GM12872 (cell line): ENCODE results near the gene PGM2L1.

ENCODE experiments used
- TF ChIP-seq, protein P1 (sequence below): IDR thresholded peaks from 3 replicates; pipeline ENCODE4 v1.5.1; 2011; ENCODE audit warnings: low read depth, mild to moderate bottlenecking, low read length, moderate library complexity; ENCODE audit not compliant: insufficient read depth

PGM2L1 gene

GRCh38 chr11:74319139-74319816 lies 79.0 kb downstream of the PGM2L1 start:
- TF ChIP-seq, protein P1, sequence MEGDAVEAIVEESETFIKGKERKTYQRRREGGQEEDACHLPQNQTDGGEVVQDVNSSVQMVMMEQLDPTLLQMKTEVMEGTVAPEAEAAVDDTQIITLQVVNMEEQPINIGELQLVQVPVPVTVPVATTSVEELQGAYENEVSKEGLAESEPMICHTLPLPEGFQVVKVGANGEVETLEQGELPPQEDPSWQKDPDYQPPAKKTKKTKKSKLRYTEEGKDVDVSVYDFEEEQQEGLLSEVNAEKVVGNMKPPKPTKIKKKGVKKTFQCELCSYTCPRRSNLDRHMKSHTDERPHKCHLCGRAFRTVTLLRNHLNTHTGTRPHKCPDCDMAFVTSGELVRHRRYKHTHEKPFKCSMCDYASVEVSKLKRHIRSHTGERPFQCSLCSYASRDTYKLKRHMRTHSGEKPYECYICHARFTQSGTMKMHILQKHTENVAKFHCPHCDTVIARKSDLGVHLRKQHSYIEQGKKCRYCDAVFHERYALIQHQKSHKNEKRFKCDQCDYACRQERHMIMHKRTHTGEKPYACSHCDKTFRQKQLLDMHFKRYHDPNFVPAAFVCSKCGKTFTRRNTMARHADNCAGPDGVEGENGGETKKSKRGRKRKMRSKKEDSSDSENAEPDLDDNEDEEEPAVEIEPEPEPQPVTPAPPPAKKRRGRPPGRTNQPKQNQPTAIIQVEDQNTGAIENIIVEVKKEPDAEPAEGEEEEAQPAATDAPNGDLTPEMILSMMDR, result no peak

GRCh38 chr11:74318241-74318932 lies 79.8 kb downstream of the PGM2L1 start:
- TF ChIP-seq, protein P1, result no peak

- TF ChIP-seq, protein P1, result no peak
Observed at GRCh38 chr11:74316772-74317505, 81.3 kb downstream of the PGM2L1 start.

GRCh38 chr11:74312326-74312725 lies 85.9 kb downstream of the PGM2L1 start:
- TF ChIP-seq, protein P1, result no peak

- TF ChIP-seq, protein P1, result no peak
Observed at GRCh38 chr11:74311352-74311926, 86.8 kb downstream of the PGM2L1 start, which contains the start of gene P4HA3. TSS of gene P4HA3 (minus strand) at chr11:74311640. CDS start at chr11:74311611, 29 bp downstream.

DNA sequence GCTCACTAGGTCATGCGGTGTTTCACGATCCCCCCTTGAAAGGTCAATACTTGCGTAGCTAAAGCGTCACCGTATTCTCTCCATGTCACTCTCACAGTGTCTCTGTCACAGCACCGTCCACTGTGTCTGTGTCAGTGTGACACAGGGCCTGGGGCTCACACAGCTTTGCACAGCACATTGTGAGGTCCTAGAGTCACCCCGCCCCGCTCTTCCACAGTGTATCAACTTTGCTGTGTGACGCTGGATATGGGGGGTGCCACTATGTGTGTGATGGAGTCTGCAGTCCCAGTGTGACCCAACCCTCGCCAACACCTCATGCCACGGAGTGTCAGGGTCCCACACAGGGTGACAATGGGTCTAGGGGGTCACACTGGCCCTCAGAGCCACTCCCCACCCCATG lies 87.4 kb downstream of the PGM2L1 start:
- TF ChIP-seq, protein P1, result no peak

DNA sequence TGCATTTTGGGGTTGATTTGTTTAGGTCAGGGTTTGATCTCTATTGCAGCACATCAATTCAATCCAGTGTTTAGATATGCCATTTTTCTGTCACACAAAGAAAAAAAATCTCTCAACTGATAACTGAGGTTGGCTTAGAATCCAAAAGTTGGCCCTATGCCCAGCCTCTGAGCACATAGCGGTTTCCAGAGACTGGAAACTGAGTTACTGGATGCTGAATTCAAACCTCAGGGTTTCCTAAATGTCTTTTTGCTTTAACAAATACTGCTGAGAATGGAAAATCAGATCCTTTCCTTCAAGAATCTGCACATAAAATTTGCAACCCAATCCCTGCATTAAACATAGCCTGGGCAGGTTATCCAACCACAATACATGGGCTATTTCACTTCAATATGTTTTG lies 90.8 kb downstream of the PGM2L1 start:
- TF ChIP-seq, protein P1, result no peak
